Ishikawa (cell line): ENCODE data around the gene STON2.

Experiments used
- CEBPB ChIP-seq: IDR thresholded peaks from 2 replicates; pipeline ENCODE4 v1.6.1; 2012
- CREB1 ChIP-seq: IDR thresholded peaks from 2 replicates; pipeline ENCODE4 v1.6.1; 2012; ENCODE audit warnings: low read depth
- EGR1 ChIP-seq: IDR thresholded peaks from 2 replicates; pipeline ENCODE4 v1.6.1; 2012
- EP300 ChIP-seq: IDR thresholded peaks from 2 replicates; pipeline ENCODE4 v1.6.1; 2012; ENCODE audit warnings: borderline replicate concordance
- FOXM1 ChIP-seq: IDR thresholded peaks from 2 replicates; pipeline ENCODE4 v1.6.1; 2012; ENCODE audit warnings: low read depth, borderline replicate concordance
- NFIC ChIP-seq: IDR thresholded peaks from 2 replicates; pipeline ENCODE4 v1.6.1; 2012
- REST ChIP-seq: IDR thresholded peaks from 2 replicates; pipeline ENCODE4 v1.6.1; 2012; ENCODE audit warnings: low read depth, mild to moderate bottlenecking
- TAF1 ChIP-seq: IDR thresholded peaks from 2 replicates; pipeline ENCODE4 v1.6.1; 2012; ENCODE audit warnings: low read depth, mild to moderate bottlenecking
- TCF12 ChIP-seq: IDR thresholded peaks from 2 replicates; pipeline ENCODE4 v1.6.1; 2012; ENCODE audit warnings: low read depth
- TEAD4 ChIP-seq: IDR thresholded peaks from 2 replicates; pipeline ENCODE4 v1.6.1; 2012
- USF1 ChIP-seq: IDR thresholded peaks from 2 replicates; pipeline ENCODE4 v1.6.1; 2012
- YY1 ChIP-seq: IDR thresholded peaks from 2 replicates; pipeline ENCODE4 v1.6.1; 2012; ENCODE audit warnings: low read depth
- ZBTB7A ChIP-seq: IDR thresholded peaks from 2 replicates; pipeline ENCODE4 v1.6.1; 2012; ENCODE audit warnings: low read depth
- TF ChIP-seq, protein P1 (sequence below): IDR thresholded peaks from 2 replicates; pipeline ENCODE4 v1.6.1; 2012

Gene STON2

DNA sequence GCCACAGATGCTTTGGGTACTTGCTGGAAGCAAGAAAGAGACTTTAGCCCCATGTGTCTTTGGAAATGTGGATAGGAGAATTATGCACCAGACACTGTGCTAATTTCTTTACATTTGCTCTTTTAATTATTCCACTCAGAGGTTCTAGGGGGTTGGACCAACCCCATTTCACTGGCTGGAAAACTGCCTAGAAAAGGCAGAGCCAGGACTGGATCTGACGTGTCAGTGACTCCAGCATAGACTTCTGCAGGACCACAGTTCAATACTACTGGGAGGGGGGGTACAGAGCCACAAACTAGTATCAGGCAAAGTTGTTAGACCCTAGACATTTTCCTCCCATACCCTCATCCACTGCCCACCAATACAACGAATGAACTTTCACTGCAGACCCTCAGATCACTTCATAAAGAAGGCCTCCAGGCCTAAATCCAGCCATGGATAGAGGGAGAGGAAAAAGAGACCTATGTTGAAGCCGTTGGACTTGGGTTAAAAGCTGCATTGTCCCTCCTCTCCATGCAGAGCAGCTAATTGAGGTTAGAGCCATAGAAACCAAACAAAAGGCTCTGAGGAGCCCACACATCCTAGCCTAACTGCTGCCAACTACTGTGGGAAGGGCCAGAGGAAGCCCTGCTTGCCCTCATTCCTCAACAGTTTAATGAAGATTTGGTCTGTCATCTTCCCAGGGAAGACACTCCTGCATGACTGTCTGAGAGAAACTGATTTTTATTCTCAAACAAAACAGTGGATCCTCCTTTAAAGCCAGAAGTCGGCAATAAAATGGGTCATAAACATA lies 68.7 kb downstream of the STON2 start:
- TF ChIP-seq USF1: no peak
- TF ChIP-seq FOXM1: no peak
- TF ChIP-seq EP300: no peak
- no peak for TF ChIP-seq REST
- no peak for TF ChIP-seq NFIC
- no peak for TF ChIP-seq EGR1
- TF ChIP-seq ZBTB7A: no peak
- TF ChIP-seq TAF1: no peak
- TF ChIP-seq TCF12: no peak
- TF ChIP-seq TEAD4: no peak

- TF ChIP-seq, protein P1, sequence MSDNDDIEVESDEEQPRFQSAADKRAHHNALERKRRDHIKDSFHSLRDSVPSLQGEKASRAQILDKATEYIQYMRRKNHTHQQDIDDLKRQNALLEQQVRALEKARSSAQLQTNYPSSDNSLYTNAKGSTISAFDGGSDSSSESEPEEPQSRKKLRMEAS: peak; percentile 53; the same call in 1 of the 2 replicates
- TF ChIP-seq NFIC: peak; percentile 68
- TF ChIP-seq REST: no peak
- peak; percentile 63; the same call in 1 of the 2 replicates for TF ChIP-seq FOXM1
- peak; percentile 67; the same call in 1 of the 2 replicates for TF ChIP-seq CEBPB
- no peak for TF ChIP-seq CREB1
- no peak for TF ChIP-seq TAF1
- TF ChIP-seq EP300: peak; percentile 89
- TF ChIP-seq YY1: no peak
- TF ChIP-seq TCF12: peak; percentile 94
- TF ChIP-seq TEAD4: peak; percentile 96
These were observed 69.5 kb downstream of the STON2 start for GRCh38 chr14:81330619-81331122.

DNA sequence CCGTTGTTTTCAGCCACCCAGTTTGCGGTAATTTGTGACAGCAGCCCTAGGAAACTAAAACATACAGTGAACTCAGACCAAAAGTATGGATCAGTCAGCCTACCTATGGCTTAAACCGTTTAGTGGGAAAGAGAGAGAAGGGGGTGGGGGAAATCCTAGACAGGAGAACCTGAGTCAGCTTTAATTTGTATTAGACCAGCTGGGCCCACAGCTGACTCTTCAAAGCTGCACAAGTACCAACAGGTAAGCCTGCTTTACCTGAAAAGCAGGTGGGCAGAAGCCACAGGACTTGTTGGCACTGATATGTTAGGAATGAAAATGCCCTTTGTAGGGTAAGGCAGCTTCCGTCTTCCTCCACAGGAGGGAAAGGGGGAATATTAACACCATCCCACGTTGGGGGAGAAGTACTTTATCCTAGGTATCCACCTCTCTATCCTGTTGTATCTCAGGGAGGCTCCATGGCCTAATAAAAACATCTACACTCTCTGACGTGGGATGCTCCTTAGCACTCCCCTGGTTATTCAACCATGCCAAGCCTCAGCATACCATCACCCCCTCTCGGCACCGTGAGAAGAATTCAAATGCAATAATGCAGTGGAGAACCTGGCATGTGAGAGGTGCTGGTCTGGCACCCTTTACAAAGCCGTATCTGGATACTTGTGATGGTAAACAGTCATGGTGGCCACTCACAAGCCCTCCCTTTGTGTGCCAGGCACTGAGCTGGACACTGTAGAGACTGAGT lies 70.3 kb downstream of the STON2 start:
- TF ChIP-seq CREB1: no peak
- TF ChIP-seq TCF12: peak; percentile 36; the same call in 1 of the 2 replicates

DNA sequence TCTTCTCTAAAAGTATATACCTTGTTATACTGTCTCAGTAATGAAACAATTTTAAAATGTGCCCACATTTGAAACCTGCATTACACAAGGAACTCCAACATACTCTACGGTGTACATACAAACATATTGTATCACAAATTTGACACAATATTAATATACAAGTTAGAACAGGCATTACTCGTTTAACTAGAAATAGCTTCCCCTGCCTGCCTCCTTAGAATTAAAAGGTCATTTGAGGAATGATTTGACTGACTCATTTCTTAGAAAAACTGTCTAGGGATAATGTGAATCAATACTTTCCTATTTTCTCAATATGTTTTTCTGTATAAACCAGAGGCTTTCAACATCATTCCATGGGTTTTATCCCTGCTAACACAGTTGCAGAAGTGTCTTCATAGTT lies 73.7 kb downstream of the STON2 start:
- no peak for TF ChIP-seq CREB1
- no peak for TF ChIP-seq USF1
- TF ChIP-seq TAF1: no peak
- TF ChIP-seq, protein P1: no peak

- peak; percentile 74 for TF ChIP-seq ZBTB7A
- TF ChIP-seq, protein P1: no peak; the same call in 1 of the 2 replicates
These were observed 76.1 kb downstream of the STON2 start for GRCh38 chr14:81324011-81324410.

DNA sequence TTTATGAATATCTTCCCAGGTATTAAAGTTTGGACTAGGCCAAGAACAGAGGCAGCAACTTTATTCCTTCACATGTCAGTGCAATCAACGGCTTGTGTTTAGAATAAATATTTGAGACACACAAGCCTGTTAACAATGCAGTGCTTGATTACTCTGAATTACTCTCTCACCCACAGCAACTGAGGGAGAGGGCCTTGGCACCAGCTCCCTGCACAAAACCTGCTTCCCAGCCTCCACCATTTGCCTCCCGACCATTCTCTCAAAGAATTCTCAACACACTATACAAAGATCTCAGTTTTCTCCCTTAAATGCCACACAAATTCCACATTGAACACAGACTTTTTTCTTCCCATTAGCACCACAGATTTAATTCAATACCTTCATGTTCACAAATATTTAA lies 77.0 kb downstream of the STON2 start:
- TF ChIP-seq CEBPB (no peak), YY1 (no peak), USF1 (no peak), EGR1 (no peak), FOXM1 (no peak), NFIC (no peak), ZBTB7A (no peak), TEAD4 (no peak), TCF12 (no peak)
- TF ChIP-seq, protein P1: no peak
